Central memory CD8-positive, alpha-beta T cell (primary cell): ENCODE data around the gene TSC2.
A peak's percentile ranks its signal among the peaks of the same experiment; 100 is the strongest.
"Not testable (repeated sequence)": the region's sequence is repeated elsewhere in the genome, so short reads cannot be mapped to it uniquely, and the experiment has no call there.

Experiments
- ATAC-seq: fragments of 150-1000 bp; cut with Tn5 transposase; replicated peaks from 2 replicates; pipeline ENCODE4 v1.10.0; 2022; ENCODE audit warnings: mild to moderate bottlenecking, moderate FRiP score, moderate number of reproducible peaks; ENCODE audit not compliant: poor library complexity, severe bottlenecking; ENCODE audit errors: extremely low read depth
- DNase-seq, 2 donors: peaks; one replicate each; pipeline ENCODE4 v3.0.0; 2021; ENCODE audit warnings: low spot score in 2 of 2
- H3K27ac Mint-ChIP-seq: one replicate; pipeline ENCODE4 v1.8.0; 2022; ENCODE audit warnings: low read depth, mild to moderate bottlenecking, moderate library complexity, mixed read lengths
- H3K27me3 Mint-ChIP-seq: one replicate; pipeline ENCODE4 v1.8.0; 2022; ENCODE audit warnings: mixed read lengths
- H3K36me3 Mint-ChIP-seq: one replicate; pipeline ENCODE4 v1.8.0; 2022; ENCODE audit warnings: mild to moderate bottlenecking, moderate library complexity, mixed read lengths; ENCODE audit not compliant: insufficient read depth
- H3K4me1 Mint-ChIP-seq: one replicate; pipeline ENCODE4 v1.8.0; 2022; ENCODE audit warnings: mixed read lengths
- H3K4me3 Mint-ChIP-seq: one replicate; pipeline ENCODE4 v1.8.0; 2022; ENCODE audit warnings: mild to moderate bottlenecking, moderate library complexity, mixed read lengths
- H3K9me3 Mint-ChIP-seq: one replicate; pipeline ENCODE4 v1.8.0; 2022; ENCODE audit warnings: mixed read lengths

The TSC2 gene

GRCh38 chr16:2092256-2092620 is 44.5 kb downstream of the TSC2 start:
- Mint-ChIP-seq H3K27ac (no peak overlapping the region), H3K4me3 (no peak overlapping the region), H3K27me3 (no peaks in the 10 kb centered on the region), H3K9me3 (no peaks in the 10 kb centered on the region), H3K4me1 (no peaks in the 10 kb centered on the region), H3K36me3 (peaks cover 11% of the 10 kb centered on the region)
- DNase-seq (no peak), ATAC-seq (no peak)

GRCh38 chr16:2092866-2093265 is 45.1 kb downstream of the TSC2 start:
- Mint-ChIP-seq H3K9me3 (no peaks in the 10 kb centered on the region), H3K27ac (no peak overlapping the region), H3K4me3 (no peak overlapping the region), H3K36me3 (peaks cover 11% of the 10 kb centered on the region), H3K27me3 (no peaks in the 10 kb centered on the region), H3K4me1 (no peaks in the 10 kb centered on the region)
- DNase-seq = no peak
- no peak for ATAC-seq

DNA sequence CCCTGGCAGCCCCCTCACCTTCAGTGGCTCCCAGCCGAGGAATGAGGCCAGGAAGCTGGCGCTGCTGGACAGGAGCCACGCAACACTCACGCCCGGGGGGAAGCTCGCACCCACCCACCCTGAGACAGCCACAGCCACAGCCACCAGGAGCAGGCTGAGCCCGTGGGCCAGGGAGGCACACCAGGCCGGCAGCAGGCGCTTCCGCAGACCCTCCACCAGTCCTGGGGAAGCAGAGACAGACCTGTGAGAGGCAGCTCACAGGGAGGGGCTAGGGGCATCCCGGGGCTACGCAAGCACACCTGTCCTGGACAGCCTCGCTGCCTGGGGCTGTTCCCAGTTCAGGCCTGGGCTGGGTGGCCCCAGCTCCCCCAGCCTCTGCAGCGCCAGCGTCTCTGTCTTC is 46.0 kb downstream of the TSC2 start:
- no peak overlapping the region for H3K27ac Mint-ChIP-seq
- ATAC-seq (no peak), DNase-seq (no peak)
- H3K36me3 Mint-ChIP-seq = peaks cover 9% of the 10 kb centered on the region
- no peaks in the 10 kb centered on the region for H3K9me3 Mint-ChIP-seq
- no peak overlapping the region for H3K4me3 Mint-ChIP-seq
- no peaks in the 10 kb centered on the region for H3K4me1 Mint-ChIP-seq
- no peaks in the 10 kb centered on the region for H3K27me3 Mint-ChIP-seq

- Mint-ChIP-seq H3K36me3 (peaks cover 8% of the 10 kb centered on the region), H3K27me3 (no peaks in the 10 kb centered on the region), H3K9me3 (no peaks in the 10 kb centered on the region), H3K4me3 (no peak overlapping the region), H3K4me1 (no peaks in the 10 kb centered on the region), H3K27ac (no peak overlapping the region)
- DNase-seq (no peak), ATAC-seq (no peak)
Observed at GRCh38 chr16:2095315-2095853, 47.6 kb downstream of the TSC2 start.

DNA sequence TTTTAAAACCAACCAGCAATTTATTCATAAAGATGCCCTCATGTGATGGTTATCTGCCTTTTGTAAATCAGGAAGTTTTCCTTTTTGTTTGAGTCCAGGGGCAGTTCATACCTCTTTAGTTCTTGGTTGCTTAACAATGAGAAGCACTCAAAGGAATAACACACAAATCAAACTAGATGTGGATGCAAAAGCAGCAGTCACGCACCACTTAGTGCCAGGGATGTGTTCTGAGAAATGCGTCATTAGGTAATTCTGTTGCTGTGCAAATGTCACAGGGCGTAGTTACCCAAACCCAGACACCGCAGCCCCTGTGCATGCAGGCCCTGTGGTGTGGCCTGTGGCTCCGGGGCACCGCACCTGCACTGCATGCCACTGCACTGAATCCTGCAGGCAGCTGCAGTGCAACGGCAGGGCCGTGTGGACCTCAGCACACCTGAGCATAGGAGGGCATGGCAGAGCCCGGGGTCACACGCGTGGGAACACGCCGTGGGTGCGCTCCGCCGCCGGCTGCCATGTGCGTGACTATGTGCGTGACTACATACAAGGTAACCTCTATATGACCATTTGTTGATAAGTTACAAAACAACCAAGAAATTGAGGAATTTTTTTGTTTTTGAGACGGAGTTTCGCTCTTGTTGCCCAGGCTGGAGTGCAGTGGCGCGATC is 48.3 kb downstream of the TSC2 start:
- DNase-seq = no peak
- Mint-ChIP-seq H3K27ac (no peak overlapping the region), H3K4me3 (no peak overlapping the region)

DNA sequence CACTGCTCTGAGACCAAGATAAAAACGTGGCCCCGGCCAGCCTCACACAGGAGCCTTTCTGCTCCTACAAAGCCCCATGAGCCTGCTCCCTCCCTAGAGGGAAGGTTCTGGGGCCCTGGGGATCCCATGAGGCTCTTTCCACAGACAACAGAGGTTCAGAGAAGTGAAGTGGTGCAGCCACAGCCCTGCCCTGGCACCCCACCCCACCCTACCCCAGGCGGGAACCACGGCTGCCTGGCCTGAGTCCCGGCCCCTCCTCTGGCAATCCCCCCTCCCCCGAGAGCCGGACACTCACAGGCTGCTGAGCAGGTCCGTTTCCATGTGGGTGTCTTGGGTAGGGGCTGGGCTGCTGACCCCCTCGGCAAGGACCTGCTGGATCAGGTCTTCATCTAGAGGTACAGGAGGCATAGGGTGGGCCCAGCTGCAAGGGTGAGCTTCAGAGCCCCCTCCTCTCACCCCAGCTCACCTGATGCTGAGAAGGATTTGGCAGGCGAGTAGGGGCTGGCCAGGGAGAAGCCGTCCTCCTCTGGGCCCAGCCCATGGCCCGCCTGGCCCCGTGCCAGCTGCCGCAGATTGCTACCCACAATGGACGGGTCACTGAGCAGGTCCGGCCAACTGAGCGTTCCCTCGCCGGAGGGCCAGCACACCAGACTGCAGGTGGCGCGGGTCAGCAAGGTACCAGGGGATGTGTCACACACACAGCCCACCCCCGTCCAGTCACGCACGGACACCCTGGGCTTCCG is 49.2 kb downstream of the TSC2 start:
- no peak for DNase-seq

More for the DNA sequence above, 48.3 kb downstream of the TSC2 start:
- H3K36me3 Mint-ChIP-seq = peaks cover 8% of the 10 kb centered on the region
- no peaks in the 10 kb centered on the region for H3K4me1 Mint-ChIP-seq
- ATAC-seq = no peak
- H3K9me3 Mint-ChIP-seq = no peaks in the 10 kb centered on the region
- H3K27me3 Mint-ChIP-seq = no peaks in the 10 kb centered on the region

DNA sequence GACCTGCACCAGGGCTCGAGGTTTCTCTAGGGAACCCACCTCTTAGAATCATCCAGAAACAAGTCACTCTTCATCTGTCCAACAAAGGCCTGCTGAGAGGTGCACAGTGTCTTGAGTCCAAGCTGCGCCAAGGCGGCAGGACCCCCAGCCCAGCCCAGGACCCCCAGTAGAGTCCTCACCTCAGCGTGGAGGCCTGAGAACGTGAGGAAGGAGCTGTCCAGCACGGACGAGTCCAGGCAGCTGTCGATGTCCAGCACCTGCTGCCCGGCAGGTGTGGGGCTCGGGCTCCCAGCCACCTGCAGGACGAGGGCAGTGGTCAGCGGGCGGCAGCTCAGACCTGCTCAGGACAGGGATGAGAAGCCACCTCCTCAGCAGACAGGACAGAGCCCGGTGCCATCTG is 49.9 kb downstream of the TSC2 start:
- not testable (repeated sequence) for H3K4me3 Mint-ChIP-seq, H3K27me3 Mint-ChIP-seq, H3K9me3 Mint-ChIP-seq, DNase-seq, H3K27ac Mint-ChIP-seq, H3K4me1 Mint-ChIP-seq, H3K36me3 Mint-ChIP-seq, ATAC-seq

More for the DNA sequence above, 49.2 kb downstream of the TSC2 start:
- no peaks in the 10 kb centered on the region for H3K27me3 Mint-ChIP-seq
- no peaks in the 10 kb centered on the region for H3K4me1 Mint-ChIP-seq
- no peak overlapping the region for H3K27ac Mint-ChIP-seq
- H3K36me3 Mint-ChIP-seq = peaks cover 10% of the 10 kb centered on the region
- no peaks in the 10 kb centered on the region for H3K9me3 Mint-ChIP-seq
- ATAC-seq = no peak
- no peak overlapping the region for H3K4me3 Mint-ChIP-seq

GRCh38 chr16:2101581-2101980 is 53.8 kb downstream of the TSC2 start:
- ATAC-seq = not testable (repeated sequence)

GRCh38 chr16:2102471-2102870 is 54.7 kb downstream of the TSC2 start:
- H3K27ac Mint-ChIP-seq = no peak overlapping the region
- H3K27me3 Mint-ChIP-seq = no peaks in the 10 kb centered on the region
- ATAC-seq (no peak), DNase-seq (no peak)
- no peaks in the 10 kb centered on the region for H3K9me3 Mint-ChIP-seq
- H3K4me3 Mint-ChIP-seq = no peak overlapping the region
- H3K4me1 Mint-ChIP-seq = no peaks in the 10 kb centered on the region
- peaks cover 5% of the 10 kb centered on the region for H3K36me3 Mint-ChIP-seq

More at GRCh38 chr16:2101581-2101980, 53.8 kb downstream of the TSC2 start:
- H3K4me3 Mint-ChIP-seq, H3K27ac Mint-ChIP-seq, H3K36me3 Mint-ChIP-seq, DNase-seq, H3K27me3 Mint-ChIP-seq, H3K9me3 Mint-ChIP-seq, H3K4me1 Mint-ChIP-seq: not testable (repeated sequence)

- DNase-seq, H3K36me3 Mint-ChIP-seq, H3K4me3 Mint-ChIP-seq, H3K27me3 Mint-ChIP-seq, H3K4me1 Mint-ChIP-seq, H3K9me3 Mint-ChIP-seq: not testable (repeated sequence)
- peak overlapping the region; percentile 44 for H3K27ac Mint-ChIP-seq
- peak; percentile 19 for ATAC-seq
Observed at GRCh38 chr16:2104464-2104863, 56.7 kb downstream of the TSC2 start.

- not testable (repeated sequence) for ATAC-seq, H3K4me1 Mint-ChIP-seq, DNase-seq, H3K36me3 Mint-ChIP-seq, H3K9me3 Mint-ChIP-seq, H3K27ac Mint-ChIP-seq, H3K4me3 Mint-ChIP-seq, H3K27me3 Mint-ChIP-seq
Observed at GRCh38 chr16:2105291-2105690, 57.5 kb downstream of the TSC2 start.

DNA sequence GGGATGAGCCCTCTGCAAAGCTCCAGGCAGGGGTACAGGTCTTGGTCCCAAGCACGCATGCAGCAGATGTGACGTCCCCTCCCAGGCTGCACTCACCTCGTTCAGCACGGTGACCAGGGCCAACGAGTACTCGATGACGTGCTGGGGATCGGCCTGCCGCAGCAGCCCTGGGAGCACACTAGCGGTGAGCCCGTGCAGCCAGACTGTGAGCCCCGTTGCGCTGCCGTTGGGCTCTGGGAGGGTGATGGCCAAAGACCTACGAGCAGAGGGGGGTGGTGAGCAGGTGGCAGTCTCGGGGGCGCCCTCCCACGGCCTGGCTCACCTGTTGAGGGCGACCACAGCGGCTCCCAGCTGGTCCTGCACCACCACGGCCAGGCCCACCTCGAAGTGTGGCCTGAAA is 58.0 kb downstream of the TSC2 start:
- not testable (repeated sequence) for H3K36me3 Mint-ChIP-seq, H3K27ac Mint-ChIP-seq, H3K9me3 Mint-ChIP-seq, H3K4me1 Mint-ChIP-seq, ATAC-seq, DNase-seq, H3K27me3 Mint-ChIP-seq, H3K4me3 Mint-ChIP-seq

- not testable (repeated sequence) for H3K27ac Mint-ChIP-seq, H3K4me1 Mint-ChIP-seq, H3K9me3 Mint-ChIP-seq, H3K36me3 Mint-ChIP-seq, H3K27me3 Mint-ChIP-seq, DNase-seq, H3K4me3 Mint-ChIP-seq, ATAC-seq
Observed at GRCh38 chr16:2106211-2106610, 58.4 kb downstream of the TSC2 start.
